Mononuclear cell (primary cell): ENCODE results near the gene CDH13. TPM values are rescaled to one million over a fixed set of nuclear protein-coding genes. Genes with fewer than 3 reads are reported as not detected.

Experiments used
- H3K27me3 ChIP-seq: 2 replicates; pipeline ENCODE4 v1.6.0; 2011; ENCODE audit warnings: low read length, control low read depth; ENCODE audit not compliant: insufficient read depth
- H3K4me1 ChIP-seq: 2 replicates; pipeline ENCODE4 v1.5.1; 2011; ENCODE audit warnings: mild to moderate bottlenecking, low read length, control low read depth; ENCODE audit not compliant: insufficient read depth
- H3K4me3 ChIP-seq: 2 replicates; pipeline ENCODE4 v1.5.1; 2011; ENCODE audit warnings: mild to moderate bottlenecking, low read length, moderate library complexity
- H3K9me3 ChIP-seq: 2 replicates; pipeline ENCODE4 v1.5.1; 2011; ENCODE audit warnings: low read depth, mild to moderate bottlenecking, control low read depth, low read length
- total RNA-seq: library from RNA; depleted of rRNA; stranded (reverse); fragments of >200 nt; gene quantifications from one replicate; pipeline ENCODE4 v1.2.3, GENCODE V29; 2012

Gene CDH13
- total RNA-seq, 1 donor, result 0.10 TPM

- no peaks in the 10 kb centered on the region for H3K9me3 ChIP-seq
- H3K27me3 ChIP-seq, result no peaks in the 10 kb centered on the region
- no peak overlapping the region for H3K4me3 ChIP-seq
These were observed 531.7 kb downstream of the CDH13 start for GRCh38 chr16:83158320-83158957.

DNA sequence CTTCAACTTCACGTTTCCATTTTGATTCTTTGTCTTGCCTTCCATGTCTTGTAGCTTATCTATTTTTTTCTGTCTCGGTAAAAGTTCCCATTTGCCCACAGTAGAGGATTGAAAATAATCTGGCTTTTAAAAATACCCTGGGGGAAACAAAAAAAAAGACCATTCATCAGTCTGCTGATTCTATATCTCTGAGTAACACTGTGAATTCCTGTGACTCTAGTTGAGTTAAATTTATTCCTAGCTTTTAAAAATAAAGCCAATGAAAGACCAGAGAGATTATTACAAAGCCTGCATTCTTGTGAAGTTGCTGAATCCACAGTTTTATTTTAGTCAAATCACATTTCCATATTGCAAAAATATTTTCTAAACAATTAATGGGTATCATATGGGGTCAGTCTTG is 532.3 kb downstream of the CDH13 start:
- Histone ChIP-seq H3K9me3 (no peaks in the 10 kb centered on the region), H3K4me1 (no peaks in the 10 kb centered on the region), H3K4me3 (no peak overlapping the region), H3K27me3 (no peaks in the 10 kb centered on the region)

More at GRCh38 chr16:83158320-83158957, 531.7 kb downstream of the CDH13 start:
- H3K4me1 ChIP-seq, result no peaks in the 10 kb centered on the region

- no peaks in the 10 kb centered on the region for H3K4me1 ChIP-seq
- no peak overlapping the region for H3K4me3 ChIP-seq
- no peaks in the 10 kb centered on the region for H3K9me3 ChIP-seq
- no peaks in the 10 kb centered on the region for H3K27me3 ChIP-seq
These were observed 533.7 kb downstream of the CDH13 start for GRCh38 chr16:83160287-83161020.

GRCh38 chr16:83162791-83163190 is 536.0 kb downstream of the CDH13 start:
- no peaks in the 10 kb centered on the region for H3K4me1 ChIP-seq
- H3K4me3 ChIP-seq, result no peak overlapping the region

DNA sequence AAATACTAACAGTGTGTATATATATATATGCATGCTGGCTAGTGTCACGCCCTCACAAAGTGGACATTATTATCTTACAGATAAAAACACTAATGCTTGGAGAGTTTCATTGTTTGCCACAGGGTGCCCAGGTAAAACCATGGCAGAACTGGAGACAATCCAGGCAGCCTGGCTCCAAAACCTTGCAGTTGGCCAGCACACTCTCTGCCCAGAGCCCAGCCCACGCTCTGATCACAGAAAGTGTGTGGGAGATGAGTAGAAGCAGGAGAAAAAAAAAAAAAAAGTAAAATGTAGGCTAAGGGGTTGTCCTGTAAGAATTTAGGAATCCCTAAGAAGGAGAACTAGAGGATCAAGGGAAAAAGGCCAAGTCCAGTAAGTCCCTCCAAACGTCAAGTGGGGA is 538.0 kb downstream of the CDH13 start:
- H3K4me1 ChIP-seq, result no peaks in the 10 kb centered on the region
- H3K27me3 ChIP-seq, result no peaks in the 10 kb centered on the region
- no peaks in the 10 kb centered on the region for H3K9me3 ChIP-seq
- H3K4me3 ChIP-seq, result no peak overlapping the region

More at GRCh38 chr16:83162791-83163190, 536.0 kb downstream of the CDH13 start:
- Histone ChIP-seq H3K27me3 (no peaks in the 10 kb centered on the region), H3K9me3 (no peaks in the 10 kb centered on the region)

DNA sequence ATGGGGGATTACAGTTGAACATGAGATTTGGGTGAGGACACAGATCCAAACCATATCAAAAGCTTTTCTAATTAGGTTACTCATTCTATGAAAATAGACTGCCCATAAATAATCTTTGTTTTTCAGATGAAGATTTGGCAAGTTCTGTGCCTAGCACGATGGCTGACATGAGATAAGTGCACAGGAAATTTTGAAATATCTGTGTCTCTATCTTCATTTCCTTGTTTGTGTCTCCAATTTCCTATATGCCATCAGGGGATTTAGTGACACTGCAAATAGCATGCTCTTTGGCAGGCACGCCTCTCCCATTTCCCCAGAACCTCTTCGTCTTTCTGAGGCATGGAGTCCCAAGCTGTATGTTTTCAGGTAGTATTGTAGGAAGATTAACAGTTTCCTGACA is 544.6 kb downstream of the CDH13 start:
- H3K9me3 ChIP-seq, result no peaks in the 10 kb centered on the region
- H3K4me1 ChIP-seq, result no peaks in the 10 kb centered on the region
- H3K27me3 ChIP-seq, result no peaks in the 10 kb centered on the region
- H3K4me3 ChIP-seq, result no peak overlapping the region

- Histone ChIP-seq H3K4me3 (no peak overlapping the region), H3K9me3 (no peaks in the 10 kb centered on the region), H3K4me1 (no peaks in the 10 kb centered on the region), H3K27me3 (no peaks in the 10 kb centered on the region)
These were observed 547.9 kb downstream of the CDH13 start for GRCh38 chr16:83174671-83175070.

DNA sequence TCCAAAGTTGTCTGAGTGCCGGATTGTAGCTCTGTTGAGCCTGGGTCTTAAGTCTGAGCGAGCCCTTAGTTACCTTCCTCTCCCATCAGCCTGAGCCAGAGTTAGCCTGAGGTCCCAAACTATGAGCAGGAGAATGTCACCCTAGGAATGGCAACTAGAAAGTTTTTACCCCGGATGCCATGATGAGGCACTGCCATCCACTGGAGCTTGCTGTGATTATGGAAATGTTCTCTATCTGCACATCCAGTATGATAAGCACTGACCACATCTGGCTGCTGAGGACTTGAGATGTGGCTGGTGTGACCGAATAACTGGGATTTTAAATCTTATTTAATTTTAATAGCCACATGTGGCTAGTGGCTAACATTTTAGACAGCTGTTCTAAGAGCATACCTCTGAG is 550.0 kb downstream of the CDH13 start:
- H3K4me3 ChIP-seq, result no peak overlapping the region
- H3K9me3 ChIP-seq, result no peaks in the 10 kb centered on the region
- no peaks in the 10 kb centered on the region for H3K4me1 ChIP-seq
- no peaks in the 10 kb centered on the region for H3K27me3 ChIP-seq

GRCh38 chr16:83185902-83186301 is 559.1 kb downstream of the CDH13 start:
- Histone ChIP-seq H3K4me1 (no peaks in the 10 kb centered on the region), H3K9me3 (no peaks in the 10 kb centered on the region), H3K4me3 (no peak overlapping the region), H3K27me3 (no peaks in the 10 kb centered on the region)

GRCh38 chr16:83187405-83187804 is 560.6 kb downstream of the CDH13 start:
- H3K4me1 ChIP-seq, result no peaks in the 10 kb centered on the region
- H3K9me3 ChIP-seq, result no peaks in the 10 kb centered on the region
- no peak overlapping the region for H3K4me3 ChIP-seq
- no peaks in the 10 kb centered on the region for H3K27me3 ChIP-seq

GRCh38 chr16:83196796-83197195 is 570.0 kb downstream of the CDH13 start:
- Histone ChIP-seq H3K4me3 (no peak overlapping the region), H3K27me3 (no peaks in the 10 kb centered on the region), H3K9me3 (no peaks in the 10 kb centered on the region), H3K4me1 (no peaks in the 10 kb centered on the region)

DNA sequence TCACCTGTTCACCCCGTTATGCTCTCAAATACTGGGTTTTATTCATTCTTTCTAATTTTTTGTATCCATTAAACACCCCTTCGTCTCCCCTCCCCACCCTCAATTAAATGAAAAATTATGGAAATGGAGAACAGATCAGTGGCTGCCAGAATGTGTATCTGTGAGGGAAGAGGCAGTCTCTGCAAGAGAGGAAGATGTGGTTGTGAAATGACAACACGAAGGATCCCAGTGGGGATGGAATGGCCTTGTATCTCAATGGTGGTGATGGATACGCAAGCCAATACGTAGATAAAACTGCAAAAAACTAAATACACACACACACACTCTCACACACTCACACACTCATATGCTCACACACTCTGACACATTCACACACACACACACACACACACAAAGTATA is 570.7 kb downstream of the CDH13 start:
- Histone ChIP-seq H3K4me3 (no peak overlapping the region), H3K27me3 (no peaks in the 10 kb centered on the region), H3K4me1 (no peaks in the 10 kb centered on the region), H3K9me3 (no peaks in the 10 kb centered on the region)

- no peak overlapping the region for H3K4me3 ChIP-seq
- no peaks in the 10 kb centered on the region for H3K4me1 ChIP-seq
- H3K9me3 ChIP-seq, result no peaks in the 10 kb centered on the region
- no peaks in the 10 kb centered on the region for H3K27me3 ChIP-seq
These were observed 572.2 kb downstream of the CDH13 start for GRCh38 chr16:83198977-83199376.

GRCh38 chr16:83200005-83200779 is 573.4 kb downstream of the CDH13 start:
- no peak overlapping the region for H3K4me3 ChIP-seq
- no peaks in the 10 kb centered on the region for H3K9me3 ChIP-seq
- H3K27me3 ChIP-seq, result no peaks in the 10 kb centered on the region
- H3K4me1 ChIP-seq, result no peaks in the 10 kb centered on the region

DNA sequence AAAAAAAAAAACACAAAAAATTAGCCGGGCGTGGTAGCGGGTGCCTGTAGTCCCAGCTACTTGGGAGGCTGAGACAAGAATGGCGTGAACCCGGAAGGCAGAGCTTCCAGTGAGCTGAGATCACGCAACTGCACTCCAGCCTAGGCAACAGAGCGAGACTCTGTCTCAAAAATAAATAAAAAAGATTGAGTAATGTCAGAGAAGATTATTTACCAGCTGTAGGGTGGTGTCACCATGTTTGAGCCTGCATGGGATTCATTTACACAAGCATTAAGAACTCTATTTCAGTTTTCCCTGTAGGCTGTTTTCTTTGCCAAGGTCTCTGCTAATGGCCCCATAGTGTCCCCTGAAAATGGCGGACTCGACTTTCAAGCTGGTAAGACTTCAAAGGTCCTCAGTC is 575.0 kb downstream of the CDH13 start:
- Histone ChIP-seq H3K4me3 (no peak overlapping the region), H3K27me3 (no peaks in the 10 kb centered on the region), H3K9me3 (no peaks in the 10 kb centered on the region), H3K4me1 (no peaks in the 10 kb centered on the region)
